Measurements from ENCODE around the gene ABCA7.
A peak's percentile ranks its signal among the peaks of the same experiment; 100 is the strongest.

ABCA7 gene

GRCh38 chr19:1040476-1041271 is 767 bp downstream of the ABCA7 start:
- ATAC-seq: peak; percentile 70 to 71

DNA sequence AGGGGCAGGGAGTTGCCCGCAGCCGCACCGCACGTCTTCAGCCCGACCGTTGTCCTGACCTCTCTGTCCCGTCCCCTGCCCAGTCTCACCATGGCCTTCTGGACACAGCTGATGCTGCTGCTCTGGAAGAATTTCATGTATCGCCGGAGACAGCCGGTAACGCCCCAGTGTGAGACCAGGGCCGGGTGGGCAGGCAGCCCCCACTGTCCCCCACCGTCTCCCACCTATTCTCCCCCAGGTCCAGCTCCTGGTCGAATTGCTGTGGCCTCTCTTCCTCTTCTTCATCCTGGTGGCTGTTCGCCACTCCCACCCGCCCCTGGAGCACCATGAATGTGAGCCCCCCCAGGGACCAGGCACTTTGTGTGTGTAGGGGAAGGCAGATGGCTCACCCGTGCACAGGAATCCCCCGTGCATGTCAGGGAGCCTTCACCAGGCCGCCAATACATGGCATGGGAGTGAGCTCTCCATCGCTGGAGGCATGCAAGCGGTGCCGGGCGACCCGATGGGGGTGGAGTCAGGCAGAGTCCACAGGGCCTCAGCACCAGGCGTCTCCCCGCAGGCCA is 1.4 kb downstream of the ABCA7 start:
- no peak for ATAC-seq

DNA sequence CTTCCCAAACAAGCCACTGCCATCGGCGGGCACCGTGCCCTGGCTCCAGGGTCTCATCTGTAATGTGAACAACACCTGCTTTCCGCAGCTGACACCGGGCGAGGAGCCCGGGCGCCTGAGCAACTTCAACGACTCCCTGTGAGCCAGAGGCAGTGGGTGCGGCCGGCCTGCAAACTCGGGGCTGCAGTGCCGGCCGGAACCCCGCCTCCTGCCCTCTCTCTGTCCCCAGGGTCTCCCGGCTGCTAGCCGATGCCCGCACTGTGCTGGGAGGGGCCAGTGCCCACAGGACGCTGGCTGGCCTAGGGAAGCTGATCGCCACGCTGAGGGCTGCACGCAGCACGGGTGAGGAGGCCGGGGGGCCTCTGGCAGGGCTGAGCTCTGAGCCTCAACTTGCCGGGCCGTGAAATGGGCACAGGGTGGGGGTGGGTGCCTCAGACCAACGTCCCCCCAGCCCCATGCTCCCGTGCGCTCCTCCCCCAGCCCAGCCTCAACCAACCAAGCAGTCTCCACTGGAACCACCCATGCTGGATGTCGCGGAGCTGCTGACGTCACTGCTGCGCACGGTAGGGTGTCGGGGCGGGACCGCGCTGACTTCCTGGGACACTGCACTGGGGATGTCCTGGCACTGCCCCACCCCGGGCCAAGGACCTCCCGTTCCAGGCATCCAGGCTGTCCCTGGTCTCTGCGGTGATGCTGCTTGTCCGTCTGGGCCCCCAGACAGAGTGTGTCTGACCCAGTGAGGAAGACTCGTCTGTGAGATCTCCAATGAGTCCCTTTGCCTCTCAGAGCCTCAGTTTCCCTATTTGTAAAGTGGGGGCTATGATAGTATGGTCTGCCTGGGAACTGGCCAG is 2.2 kb downstream of the ABCA7 start:
- no peak for ATAC-seq

GRCh38 chr19:1042689-1043511 is 3.0 kb downstream of the ABCA7 start:
- ATAC-seq: no peak

DNA sequence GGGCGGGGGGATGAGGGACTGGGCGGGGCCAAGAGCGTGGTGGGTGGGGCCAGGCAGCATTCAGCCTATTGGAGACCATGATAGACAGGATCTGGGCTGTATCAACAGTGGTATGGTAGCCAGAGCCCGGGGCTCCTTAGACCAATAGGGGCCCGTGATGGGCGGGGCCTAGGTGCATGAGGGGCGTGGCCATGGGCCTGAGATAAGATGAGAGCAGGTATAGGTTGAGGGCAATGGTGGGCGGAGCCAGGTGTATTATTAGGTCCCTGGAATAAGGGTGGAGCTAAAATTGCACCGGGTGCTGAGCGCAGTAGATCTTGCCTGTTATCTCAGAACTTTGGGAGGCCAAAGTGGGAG is 5.3 kb downstream of the ABCA7 start:
- ATAC-seq: peak; percentile 54 to 58

DNA sequence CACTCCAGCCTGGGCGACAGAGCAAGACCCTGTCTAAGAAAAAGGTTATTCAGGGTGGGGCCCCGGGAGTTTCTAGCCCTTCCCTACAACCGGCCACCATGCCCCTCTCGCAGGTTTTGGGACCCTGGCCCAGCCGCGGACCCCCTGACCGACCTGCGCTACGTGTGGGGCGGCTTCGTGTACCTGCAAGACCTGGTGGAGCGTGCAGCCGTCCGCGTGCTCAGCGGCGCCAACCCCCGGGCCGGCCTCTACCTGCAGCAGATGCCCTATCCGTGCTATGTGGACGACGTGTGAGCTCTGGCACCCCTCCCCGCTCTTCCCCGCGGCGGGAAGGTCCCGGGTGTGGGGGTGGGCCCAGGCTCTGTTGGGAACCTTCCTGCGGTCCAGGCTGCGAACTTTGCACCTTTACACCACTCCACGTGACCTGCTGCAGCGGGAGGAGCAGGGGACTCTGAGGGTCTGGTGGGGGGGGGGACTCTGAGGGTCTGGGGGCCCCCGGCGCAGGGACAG is 6.3 kb downstream of the ABCA7 start:
- ATAC-seq: no peak

DNA sequence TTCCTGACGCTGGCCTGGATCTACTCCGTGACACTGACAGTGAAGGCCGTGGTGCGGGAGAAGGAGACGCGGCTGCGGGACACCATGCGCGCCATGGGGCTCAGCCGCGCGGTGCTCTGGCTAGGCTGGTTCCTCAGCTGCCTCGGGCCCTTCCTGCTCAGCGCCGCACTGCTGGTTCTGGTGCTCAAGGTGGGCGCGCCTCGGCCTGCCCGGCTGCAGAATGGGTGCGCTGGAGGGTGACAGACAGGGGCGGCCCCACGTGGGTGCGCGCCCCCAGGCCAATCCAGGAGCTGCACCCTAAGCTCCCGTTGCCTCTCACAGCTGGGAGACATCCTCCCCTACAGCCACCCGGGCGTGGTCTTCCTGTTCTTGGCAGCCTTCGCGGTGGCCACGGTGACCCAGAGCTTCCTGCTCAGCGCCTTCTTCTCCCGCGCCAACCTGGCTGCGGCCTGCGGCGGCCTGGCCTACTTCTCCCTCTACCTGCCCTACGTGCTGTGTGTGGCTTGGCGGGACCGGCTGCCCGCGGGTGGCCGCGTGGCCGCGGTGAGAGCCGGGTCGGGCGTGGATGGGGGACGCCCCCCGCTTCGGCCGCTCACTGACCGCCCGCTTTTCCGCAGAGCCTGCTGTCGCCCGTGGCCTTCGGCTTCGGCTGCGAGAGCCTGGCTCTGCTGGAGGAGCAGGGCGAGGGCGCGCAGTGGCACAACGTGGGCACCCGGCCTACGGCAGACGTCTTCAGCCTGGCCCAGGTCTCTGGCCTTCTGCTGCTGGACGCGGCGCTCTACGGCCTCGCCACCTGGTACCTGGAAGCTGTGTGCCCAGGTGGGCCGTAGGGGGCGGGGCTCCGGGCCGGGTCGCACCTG is 7.2 kb downstream of the ABCA7 start:
- no peak for ATAC-seq

- no peak for ATAC-seq
Measured at GRCh38 chr19:1047696-1048147, 7.8 kb downstream of the ABCA7 start.

GRCh38 chr19:1049106-1049505 is 9.2 kb downstream of the ABCA7 start:
- ATAC-seq: no peak

DNA sequence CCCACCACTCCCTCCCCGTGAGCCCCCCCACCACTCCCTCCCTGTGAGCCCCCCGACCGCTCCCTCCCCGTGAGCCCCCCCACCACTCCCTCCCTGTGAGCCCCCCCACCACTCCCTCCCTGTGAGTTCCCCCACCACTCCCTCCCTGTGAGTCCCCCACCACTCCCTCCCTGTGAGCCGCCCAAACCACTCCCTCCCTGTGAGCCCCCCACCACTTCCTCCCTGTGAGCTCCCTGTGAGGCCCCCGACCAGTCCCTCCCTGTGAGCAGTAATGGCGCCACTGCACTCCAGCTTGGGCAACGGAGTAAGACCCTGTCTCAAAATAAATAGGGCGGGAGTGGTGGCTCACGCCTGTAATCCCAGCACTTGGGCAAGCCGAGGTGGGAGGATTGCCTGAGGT is 9.9 kb downstream of the ABCA7 start:
- no peak for ATAC-seq

GRCh38 chr19:1050989-1051788 is 11.3 kb downstream of the ABCA7 start:
- no peak for ATAC-seq

- no peak for ATAC-seq
Measured at GRCh38 chr19:1051791-1052190, 11.9 kb downstream of the ABCA7 start.

DNA sequence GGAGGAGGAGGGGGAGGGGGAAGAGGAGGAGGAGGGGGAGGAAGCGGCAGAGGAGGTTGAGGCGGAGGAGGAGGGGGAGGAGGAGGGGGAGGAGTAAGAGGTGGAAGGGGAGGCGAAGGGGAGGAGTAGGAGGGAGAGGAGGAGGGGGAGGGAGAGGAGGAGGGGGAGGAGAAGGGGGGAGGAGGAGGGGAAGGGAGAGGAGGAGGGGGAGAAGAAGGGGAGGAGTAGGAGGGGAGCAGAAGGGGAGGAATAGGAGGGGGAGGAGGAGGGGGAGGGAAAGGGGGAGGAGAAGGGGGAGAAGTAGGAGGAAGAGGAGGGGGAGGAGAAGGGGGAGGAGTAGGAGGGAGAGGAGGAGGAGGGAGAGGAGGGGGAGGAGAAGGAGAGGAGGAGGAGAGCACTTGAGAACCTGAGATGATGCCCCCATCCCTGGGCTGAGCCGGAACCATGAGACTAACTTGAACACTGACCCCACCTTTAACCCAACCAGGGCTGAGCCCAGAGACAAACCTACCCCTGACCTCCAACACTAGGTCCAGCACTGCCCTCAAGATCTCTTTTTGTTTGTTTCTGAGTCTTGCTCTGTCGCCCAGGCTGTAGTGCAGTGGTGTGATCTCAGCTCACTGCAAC is 12.6 kb downstream of the ABCA7 start:
- ATAC-seq: no peak

DNA sequence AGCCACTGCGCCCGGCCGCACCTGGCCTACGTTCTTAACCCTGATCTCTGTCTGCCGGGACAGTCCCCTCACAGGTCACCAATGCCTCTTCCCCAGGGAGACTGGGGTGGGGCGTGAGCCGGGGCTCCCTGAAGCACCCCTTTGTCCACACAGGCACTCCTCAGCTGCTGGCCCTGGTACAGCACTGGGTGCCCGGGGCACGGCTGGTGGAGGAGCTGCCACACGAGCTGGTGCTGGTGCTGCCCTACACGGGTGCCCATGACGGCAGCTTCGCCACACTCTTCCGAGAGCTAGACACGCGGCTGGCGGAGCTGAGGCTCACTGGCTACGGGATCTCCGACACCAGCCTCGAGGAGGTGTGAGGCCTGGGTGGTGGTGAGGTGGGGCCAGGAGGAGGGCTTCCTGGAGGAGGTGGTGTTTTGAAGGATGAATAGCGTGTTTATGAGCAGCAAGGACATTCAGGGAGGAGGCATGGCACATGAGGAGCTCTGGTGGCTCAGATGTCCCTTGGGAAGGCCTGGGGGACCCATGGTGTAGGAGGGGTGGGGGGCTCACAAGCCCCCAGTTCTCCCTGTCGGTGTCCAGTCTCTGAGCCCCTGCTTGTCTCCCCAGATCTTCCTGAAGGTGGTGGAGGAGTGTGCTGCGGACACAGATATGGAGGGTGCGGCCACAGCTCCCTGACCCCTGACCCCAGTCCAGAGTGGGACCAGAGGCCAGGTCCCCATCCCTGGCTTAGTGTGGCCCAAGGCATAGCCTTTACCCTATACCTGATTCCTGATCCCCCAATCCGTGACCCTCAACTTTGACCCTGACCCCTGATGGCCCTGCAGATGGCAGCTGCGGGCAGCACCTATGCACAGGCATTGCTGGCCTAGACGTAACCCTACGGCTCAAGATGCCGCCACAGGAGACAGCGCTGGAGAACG is 13.5 kb downstream of the ABCA7 start:
- ATAC-seq: no peak

- ATAC-seq: no peak
Measured at GRCh38 chr19:1054102-1055027, 14.5 kb downstream of the ABCA7 start.

DNA sequence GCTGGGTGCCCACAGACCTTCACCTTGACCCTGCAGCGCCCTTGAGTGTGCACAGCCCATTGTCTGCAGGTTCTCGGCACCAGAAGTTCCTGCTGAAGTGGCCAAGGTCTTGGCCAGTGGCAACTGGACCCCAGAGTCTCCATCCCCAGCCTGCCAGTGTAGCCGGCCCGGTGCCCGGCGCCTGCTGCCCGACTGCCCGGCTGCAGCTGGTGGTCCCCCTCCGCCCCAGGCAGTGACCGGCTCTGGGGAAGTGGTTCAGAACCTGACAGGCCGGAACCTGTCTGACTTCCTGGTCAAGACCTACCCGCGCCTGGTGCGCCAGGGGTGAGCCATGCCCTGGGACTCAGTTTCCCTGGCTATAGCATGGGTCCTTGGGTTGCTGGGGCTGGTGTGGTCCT is 15.1 kb downstream of the ABCA7 start:
- no peak for ATAC-seq

GRCh38 chr19:1055886-1056620 is 16.1 kb downstream of the ABCA7 start:
- ATAC-seq: no peak

All from activated CD4-positive, CD25-positive, alpha-beta regulatory T cell treated with anti-CD3 and anti-CD28 coated beads, Interleukin-2, amount 50 U/mL, for 24 hours (primary cell).